NCI-H1436 treated with DMSO at 0.1 percent for 48 hours (cell line): Measurements from ENCODE around the gene SPATA6L.

Source experiments
- DNase-seq: peaks from one replicate; lab custom pipeline; 2025; lab: John Stamatoyannopoulos, UW

SPATA6L gene

GRCh38 chr9:4583001-4583400 lies 83.3 kb downstream of the SPATA6L start:
- DNase-seq: no peak

- no peak for DNase-seq
These were observed 84.3 kb downstream of the SPATA6L start for GRCh38 chr9:4581861-4582565.

GRCh38 chr9:4581035-4581760 lies 85.1 kb downstream of the SPATA6L start:
- no peak for DNase-seq

GRCh38 chr9:4579001-4579400 lies 87.3 kb downstream of the SPATA6L start:
- DNase-seq: no peak

GRCh38 chr9:4576448-4576847 lies 89.8 kb downstream of the SPATA6L start:
- no peak for DNase-seq

- DNase-seq: no peak
These were observed 90.3 kb downstream of the SPATA6L start for GRCh38 chr9:4575997-4576396.

- no peak for DNase-seq
These were observed 91.5 kb downstream of the SPATA6L start for GRCh38 chr9:4574657-4575243.

- DNase-seq: no peak
These were observed 92.5 kb downstream of the SPATA6L start for GRCh38 chr9:4573634-4574389.

GRCh38 chr9:4573176-4573575 lies 93.1 kb downstream of the SPATA6L start:
- DNase-seq: no peak

GRCh38 chr9:4572184-4572826 lies 94.0 kb downstream of the SPATA6L start:
- DNase-seq: no peak

- DNase-seq: no peak
These were observed 97.2 kb downstream of the SPATA6L start for GRCh38 chr9:4569101-4569500.

- DNase-seq: no peak
These were observed 98.7 kb downstream of the SPATA6L start for GRCh38 chr9:4567601-4568000.

- DNase-seq: no peak
These were observed 99.5 kb downstream of the SPATA6L start for GRCh38 chr9:4566806-4567205.

- no peak for DNase-seq
These were observed 103.2 kb downstream of the SPATA6L start for GRCh38 chr9:4563105-4563504.

GRCh38 chr9:4559261-4560182 lies 106.8 kb downstream of the SPATA6L start:
- DNase-seq: no peak

GRCh38 chr9:4558371-4558998 lies 107.8 kb downstream of the SPATA6L start:
- no peak for DNase-seq

- DNase-seq: no peak
These were observed 111.0 kb downstream of the SPATA6L start for GRCh38 chr9:4555236-4555635.

GRCh38 chr9:4553951-4554381 lies 112.3 kb downstream of the SPATA6L start:
- DNase-seq: no peak

GRCh38 chr9:4550777-4551484 lies 115.3 kb downstream of the SPATA6L start:
- no peak for DNase-seq
